C4-2B (cell line): ENCODE measurements around the gene CYP2A6.
"Not testable (repeated sequence)": the region's sequence is repeated elsewhere in the genome, so short reads cannot be mapped to it uniquely, and the experiment has no call there.

Source experiments
- H3K27ac ChIP-seq: fragments of 450-650 bp; 2 replicates; pipeline ENCODE4 v1.5.1; 2017
- CTCF ChIP-seq: fragments of 450-650 bp; conservative IDR thresholded peaks from 2 replicates; pipeline ENCODE4 v1.5.1; 2017; ENCODE audit warnings: mild to moderate bottlenecking
- ZFX ChIP-seq: fragments of 450-650 bp; IDR thresholded peaks from 2 replicates; pipeline ENCODE4 v1.6.1; 2017

The CYP2A6 gene

GRCh38 chr19:40836754-40837429 is 13.4 kb downstream of the CYP2A6 start:
- TF ChIP-seq ZFX, result no peak
- TF ChIP-seq CTCF, result no peak
- no peak overlapping the region for H3K27ac ChIP-seq

- H3K27ac ChIP-seq, result not testable (repeated sequence)
These were observed 16.3 kb downstream of the CYP2A6 start for GRCh38 chr19:40833728-40834533.

- peak overlapping the region; percentile 68 for H3K27ac ChIP-seq
These were observed 17.8 kb downstream of the CYP2A6 start for GRCh38 chr19:40832431-40832790.

GRCh38 chr19:40831502-40832430 is 18.5 kb downstream of the CYP2A6 start:
- no peak for TF ChIP-seq CTCF
- TF ChIP-seq ZFX, result no peak
- peak overlapping the region; percentile 68 for H3K27ac ChIP-seq

- H3K27ac ChIP-seq, result peak overlapping the region; percentile 68
These were observed 19.5 kb downstream of the CYP2A6 start for GRCh38 chr19:40830741-40831140.

- H3K27ac ChIP-seq, result no peak overlapping the region
- TF ChIP-seq CTCF (no peak), ZFX (no peak)
These were observed 21.0 kb downstream of the CYP2A6 start for GRCh38 chr19:40829205-40829604.

GRCh38 chr19:40827386-40828247 is 22.6 kb downstream of the CYP2A6 start:
- TF ChIP-seq ZFX (no peak), CTCF (no peak)
- no peak overlapping the region for H3K27ac ChIP-seq

- H3K27ac ChIP-seq, result not testable (repeated sequence)
These were observed 23.4 kb downstream of the CYP2A6 start for GRCh38 chr19:40826699-40827385.

GRCh38 chr19:40826312-40826698 is 23.9 kb downstream of the CYP2A6 start:
- not testable (repeated sequence) for H3K27ac ChIP-seq

- H3K27ac ChIP-seq, result not testable (repeated sequence)
These were observed 24.7 kb downstream of the CYP2A6 start for GRCh38 chr19:40825460-40826095.

GRCh38 chr19:40824916-40825315 is 25.3 kb downstream of the CYP2A6 start:
- not testable (repeated sequence) for H3K27ac ChIP-seq

- not testable (repeated sequence) for H3K27ac ChIP-seq
These were observed 27.3 kb downstream of the CYP2A6 start for GRCh38 chr19:40822704-40823553.
